GM21447 (cell line): Measurements from ENCODE around the gene IL1RAPL1.

Experiments
- ATAC-seq: cut with Tn5 transposase; IDR thresholded peaks from one replicate; pipeline ENCODE4 v1.9.1; 2021; ENCODE audit not compliant: unreplicated experiment

The IL1RAPL1 gene

DNA sequence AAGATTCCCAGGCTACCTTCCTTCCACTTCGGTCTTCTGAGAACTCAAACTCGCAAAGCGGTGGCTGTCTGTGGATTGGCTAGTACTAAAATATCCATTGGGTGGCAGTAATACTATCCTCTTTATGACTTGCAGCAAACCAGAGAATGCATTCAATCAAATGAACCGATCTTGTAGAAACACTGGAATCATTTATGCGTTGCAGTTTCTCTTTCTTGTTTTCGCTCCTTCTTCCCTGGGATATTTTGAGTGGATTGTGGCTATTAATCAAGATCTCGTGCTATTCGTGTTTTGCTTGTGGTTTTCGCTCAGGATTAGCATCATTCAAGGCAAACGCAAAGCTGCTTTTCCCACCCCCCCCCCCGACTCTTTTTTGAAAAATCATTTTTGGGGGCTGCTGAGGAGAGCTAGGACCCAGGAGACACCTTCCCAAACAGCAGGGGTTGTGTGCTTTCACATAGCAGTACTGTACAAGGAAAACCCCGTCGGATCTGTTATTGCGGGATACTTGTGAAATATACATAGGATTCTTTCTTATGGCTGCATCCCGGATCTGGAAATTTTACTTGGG is at the start of gene IL1RAPL1:
Gene IL1RAPL1 (plus strand): TSS at position 466 of the 571 bp plus-strand sequence.
- ATAC-seq: no peak

DNA sequence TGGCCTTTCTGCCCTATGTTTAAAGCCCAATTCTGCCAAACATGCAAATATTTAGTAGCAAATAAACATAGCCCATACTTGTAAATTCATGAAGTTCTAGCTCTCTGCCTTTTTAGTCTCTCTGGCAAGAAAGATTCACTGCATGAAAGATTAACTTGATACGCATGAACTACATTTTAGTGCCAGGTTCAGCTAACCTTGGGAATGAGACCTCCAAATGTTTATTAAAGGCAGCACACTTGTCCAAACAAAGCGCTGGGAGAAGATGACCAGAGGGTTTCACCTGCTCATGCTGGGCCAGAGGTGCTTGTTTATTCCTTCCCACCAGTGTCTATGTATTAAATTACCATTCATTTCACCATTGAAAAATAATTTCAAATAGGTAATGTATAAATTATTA is 44.5 kb upstream of the IL1RAPL1 start:
- ATAC-seq: no peak

DNA sequence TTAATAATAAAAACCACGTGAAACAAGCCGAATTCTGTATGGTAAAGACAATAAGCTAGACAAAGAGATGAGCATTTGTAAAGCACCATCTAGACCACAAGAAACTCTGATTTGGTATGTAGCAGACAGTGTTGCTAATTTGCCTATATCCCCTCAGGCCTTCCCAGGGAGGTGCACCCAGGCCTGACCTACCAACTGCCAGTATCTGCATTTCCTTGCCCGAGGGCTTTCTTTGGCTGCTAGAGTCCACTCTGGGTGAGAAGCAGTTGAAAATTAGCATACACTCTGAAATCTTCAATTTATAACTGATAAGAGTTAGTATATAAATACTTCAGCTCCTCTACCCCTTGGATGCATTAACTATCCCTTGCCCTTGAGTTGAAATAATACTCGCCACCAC is 37.4 kb upstream of the IL1RAPL1 start:
- ATAC-seq: no peak

DNA sequence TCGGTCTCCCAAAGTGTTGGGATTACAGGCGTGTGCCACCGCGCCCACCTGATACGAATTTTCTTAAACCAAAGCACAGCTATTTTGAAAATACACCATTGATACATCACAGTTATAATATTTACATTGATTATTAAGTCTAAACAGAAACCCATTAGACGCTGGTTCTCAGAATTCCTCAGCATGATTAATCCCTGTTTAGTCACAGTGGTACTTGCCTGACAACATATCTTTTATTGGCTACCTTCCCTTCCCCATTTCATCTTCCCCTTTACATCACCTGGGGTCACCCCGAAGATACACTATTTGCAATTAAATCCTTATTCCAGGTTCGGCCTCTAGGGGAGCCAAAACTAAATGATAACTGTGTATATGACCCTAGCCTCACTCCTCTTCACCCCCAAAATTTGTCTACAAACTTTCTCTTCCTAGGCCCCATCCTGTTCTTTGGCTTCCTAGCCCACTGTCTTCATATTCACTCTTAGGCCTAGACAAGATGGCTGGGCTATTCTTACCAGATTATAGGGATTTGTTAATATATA is 36.8 kb upstream of the IL1RAPL1 start:
- ATAC-seq: no peak

DNA sequence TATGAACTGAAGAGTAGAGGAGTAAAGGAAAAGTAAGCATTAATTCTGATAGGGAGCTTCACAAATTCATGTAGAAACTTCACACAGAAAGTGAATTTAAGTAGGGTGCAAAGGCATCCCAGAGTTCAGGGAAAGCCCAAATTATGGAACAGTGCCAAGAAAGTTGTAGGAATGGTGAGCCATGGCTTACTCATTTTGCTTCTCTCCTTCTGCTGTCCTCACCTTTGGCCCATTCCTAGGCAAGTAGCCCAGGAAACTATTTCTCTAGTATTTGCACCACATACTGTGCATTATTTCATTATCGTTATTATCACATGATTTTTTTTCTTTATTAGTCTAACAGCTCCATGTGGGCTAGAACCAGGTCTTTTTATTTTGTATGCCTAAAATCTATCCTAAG is 34.9 kb upstream of the IL1RAPL1 start:
- no peak for ATAC-seq

DNA sequence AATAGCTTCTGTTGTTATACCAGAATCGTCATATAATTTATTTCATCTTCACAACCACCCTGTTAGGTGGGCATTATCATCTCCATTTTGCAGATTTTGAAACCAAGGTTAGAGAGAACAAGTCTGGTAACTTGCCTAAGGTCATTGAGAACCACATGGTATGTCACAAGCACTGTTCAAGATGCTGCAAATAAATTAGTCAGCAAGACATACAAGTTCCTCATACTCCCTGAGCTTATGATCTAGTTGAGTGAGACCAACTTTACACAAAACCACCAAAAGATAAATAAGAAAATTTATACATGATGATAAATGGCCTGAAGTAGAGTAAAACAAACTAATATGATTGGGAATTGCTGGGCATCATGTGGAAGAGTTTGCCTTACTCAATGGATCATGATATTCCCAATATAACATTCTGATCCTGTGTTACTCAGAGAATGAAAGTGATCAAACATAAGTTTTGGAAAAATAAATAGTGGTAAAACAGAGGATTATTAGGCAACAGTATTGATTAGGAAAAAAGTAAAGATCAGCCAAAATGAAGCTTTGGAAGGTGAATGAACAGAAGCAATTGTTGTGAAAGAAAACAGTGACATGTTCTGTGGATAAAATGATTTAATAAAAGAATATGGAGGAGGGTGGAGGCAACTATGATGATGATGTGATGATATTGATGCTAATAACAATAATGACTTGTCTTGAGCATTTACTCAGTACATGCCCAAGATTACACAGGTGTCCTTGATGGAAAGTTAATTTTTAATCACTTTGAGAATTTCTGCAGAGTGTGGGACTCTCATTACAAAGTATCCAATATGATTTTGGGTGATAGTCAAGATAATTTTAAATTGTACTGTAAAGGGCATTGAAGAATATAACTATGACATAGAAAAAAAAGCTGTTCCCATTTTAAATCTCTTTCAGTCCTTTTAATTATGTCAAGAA is 34.1 kb upstream of the IL1RAPL1 start:
- ATAC-seq: no peak

DNA sequence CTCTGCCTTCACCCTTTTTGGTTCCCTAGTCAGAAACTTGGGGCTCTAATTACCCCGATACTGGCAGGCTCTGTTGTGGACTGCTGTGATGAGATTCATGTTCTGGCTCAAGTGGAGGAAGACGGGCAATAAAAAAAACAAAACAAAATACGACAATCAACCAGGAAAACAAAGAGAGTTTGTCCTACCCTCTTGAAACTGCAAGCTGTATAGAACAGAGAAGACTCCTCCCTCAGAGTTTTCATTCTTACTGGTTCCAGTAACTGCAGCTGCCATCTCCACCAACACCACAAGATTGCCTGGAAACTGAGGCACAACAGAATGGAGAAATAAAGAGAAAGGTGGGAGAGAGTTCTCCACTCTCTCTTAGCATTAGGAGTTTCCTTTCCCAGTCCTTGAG is 11.1 kb upstream of the IL1RAPL1 start:
- ATAC-seq: no peak

DNA sequence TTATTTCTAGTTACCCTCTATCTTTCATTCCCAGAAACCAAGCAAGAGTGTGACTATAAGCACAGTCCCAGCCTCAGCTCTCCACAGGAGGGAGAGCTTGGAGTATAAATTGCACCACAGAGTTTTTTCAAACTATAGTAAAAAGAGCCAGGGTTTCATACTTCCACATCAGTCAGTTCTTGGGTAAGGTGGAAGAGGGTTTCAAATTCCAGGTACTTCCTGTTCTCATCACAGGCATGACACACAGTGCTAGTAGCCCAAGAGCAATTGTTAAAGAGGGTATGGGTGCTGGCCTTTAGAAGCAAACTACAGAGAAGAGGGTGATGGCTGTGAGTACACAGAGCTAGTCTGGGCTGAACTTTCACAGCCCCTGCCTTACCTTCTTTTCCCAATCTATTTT is 5.7 kb upstream of the IL1RAPL1 start:
- ATAC-seq: no peak

DNA sequence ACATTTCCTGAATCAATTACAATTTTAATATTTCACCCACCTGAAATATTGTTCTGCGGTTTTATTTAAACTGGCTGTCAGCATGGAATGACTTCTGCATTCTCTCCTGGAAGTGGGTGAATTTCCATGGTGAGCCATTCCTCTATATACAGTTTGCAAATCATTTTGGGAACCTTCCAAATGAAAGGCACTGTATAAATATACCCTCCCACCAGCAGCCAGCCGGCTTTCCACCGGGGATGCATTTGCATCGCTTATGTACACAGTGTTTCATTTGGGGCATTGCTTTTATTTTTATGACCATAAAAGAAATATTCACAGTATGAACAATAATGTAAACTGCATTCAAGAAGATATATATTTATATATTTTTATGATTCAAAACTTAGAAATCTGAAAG is 4.7 kb upstream of the IL1RAPL1 start:
- no peak for ATAC-seq

DNA sequence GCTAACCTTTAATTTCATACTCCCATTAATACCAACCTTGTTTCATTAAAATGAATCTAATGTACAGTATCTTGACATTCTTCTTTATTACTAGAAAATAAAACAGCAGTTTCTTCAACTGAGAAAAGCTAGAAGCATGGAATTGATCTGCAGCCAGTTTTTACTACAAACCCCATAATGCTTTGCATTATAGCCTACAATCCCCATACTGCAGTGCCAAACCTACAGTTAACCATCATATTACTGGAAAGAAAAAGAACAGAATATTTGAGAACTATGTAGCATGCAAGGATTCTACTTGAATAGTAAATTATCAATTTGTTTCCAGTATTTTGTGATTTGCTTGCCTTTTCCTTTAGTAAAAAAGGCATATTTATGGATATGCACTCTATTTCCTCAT is 3.2 kb upstream of the IL1RAPL1 start:
- ATAC-seq: no peak

DNA sequence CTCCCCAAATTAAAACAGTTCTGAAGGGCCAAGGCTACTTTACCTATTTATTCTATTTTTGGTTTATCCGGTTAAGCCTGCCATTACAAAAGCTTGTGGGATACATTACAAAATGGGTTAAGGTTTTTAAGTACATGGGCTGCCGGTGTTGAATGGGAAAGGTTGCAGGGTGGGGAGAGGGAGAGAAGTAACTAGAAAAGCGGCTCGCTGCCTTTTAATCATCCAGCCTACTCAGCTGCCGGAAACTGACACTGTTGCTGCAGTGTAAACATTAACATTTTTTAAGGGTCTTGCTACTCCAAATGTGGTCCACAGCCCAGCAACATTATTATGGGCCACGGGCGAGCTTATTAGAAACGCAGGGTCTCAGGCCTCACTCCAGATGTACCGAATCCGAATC is 1.5 kb upstream of the IL1RAPL1 start:
- ATAC-seq: no peak

DNA sequence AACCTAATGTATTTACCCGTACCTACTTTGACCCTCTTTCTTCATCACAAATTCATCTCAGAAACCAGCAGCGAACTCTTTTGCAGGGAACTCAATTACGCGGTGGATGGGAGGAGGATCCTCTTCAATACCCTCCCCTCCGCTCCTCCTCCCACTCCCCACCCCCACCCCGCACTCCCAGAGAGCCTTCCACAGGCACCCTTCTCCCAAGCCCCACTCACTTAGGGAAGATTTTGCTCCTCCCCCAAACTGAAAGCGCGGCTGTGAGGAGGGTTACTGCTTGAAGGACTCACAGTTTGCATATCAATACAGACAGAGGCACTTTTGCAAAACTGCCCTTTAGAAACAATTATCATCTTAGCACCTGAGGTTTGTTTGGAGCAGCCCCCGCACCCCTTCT is 960 bp upstream of the IL1RAPL1 start:
- ATAC-seq: no peak

DNA sequence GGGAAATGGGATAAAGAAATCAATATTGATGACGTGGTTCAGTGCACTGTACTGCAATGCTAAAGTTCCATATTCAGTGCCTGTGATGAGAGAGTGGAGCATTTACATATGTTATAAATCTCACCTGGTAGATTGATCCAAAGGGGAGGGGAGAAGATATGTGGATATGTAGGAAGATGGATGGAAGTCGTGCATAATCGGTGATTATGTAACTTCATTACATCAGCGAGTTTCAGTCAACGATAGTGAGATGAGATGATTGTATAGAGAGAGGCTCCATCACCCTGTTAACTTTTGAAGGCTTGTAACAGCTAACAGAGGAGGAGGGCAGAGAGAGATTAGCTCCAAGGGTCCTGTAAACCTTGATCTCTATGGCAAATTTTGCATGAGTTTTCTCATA is 1.8 kb downstream of the IL1RAPL1 start:
- no peak for ATAC-seq

DNA sequence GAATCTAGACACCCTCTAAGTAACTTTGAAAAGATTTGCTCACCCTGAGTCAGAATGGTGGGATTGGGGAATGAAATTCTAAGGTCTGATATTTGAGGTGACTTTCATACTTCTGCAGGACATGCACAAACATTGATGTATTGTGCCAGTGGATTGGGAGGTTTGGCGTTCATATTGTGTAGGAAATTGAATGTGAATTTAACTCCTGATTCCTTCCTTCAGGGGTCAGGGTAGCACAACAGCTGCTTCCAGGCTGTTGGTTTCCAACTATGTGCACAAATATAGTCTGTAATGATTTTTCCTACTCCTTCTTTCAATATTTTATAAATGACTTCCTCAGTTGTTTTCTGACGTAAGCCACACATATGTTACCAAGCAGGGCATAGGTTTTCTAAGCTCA is 3.1 kb downstream of the IL1RAPL1 start:
- ATAC-seq: no peak

DNA sequence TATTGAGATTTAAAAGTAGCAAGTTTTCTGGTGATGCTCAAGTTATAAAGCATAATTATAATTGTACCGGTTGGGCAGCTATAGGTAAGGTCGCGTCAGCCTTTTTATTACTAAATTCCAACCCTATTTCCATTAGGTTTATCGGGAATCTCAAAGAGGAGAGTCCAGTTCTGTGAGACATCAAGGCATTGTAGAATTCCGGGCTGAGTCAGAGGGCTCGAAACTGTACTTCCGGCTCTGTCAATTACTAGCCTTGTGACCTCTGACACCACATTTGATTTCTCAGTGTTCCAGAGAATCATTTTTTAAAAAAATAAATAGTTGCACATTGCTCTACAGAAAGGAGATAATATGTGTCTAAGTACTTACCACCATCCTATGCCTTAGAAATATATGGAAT is 4.3 kb downstream of the IL1RAPL1 start:
- ATAC-seq: no peak

DNA sequence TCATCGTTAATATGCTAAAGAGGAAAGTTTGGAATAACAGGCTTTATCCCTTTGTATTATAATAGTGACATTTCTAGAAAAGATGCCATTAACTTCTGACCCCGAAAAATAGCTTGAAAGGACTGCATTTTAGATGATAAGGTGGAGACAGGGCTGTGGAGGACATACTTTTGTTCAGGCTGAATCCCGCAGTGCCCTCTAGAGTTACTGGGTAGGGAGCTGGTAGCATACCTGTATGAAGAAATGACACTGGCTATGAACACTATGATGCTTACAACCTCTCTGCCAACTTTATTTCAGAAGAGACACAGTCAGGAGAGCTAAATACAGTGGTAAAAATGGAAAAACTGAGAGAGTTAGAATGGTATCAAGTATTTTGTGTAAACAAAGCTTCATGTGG is 8.1 kb downstream of the IL1RAPL1 start:
- no peak for ATAC-seq

DNA sequence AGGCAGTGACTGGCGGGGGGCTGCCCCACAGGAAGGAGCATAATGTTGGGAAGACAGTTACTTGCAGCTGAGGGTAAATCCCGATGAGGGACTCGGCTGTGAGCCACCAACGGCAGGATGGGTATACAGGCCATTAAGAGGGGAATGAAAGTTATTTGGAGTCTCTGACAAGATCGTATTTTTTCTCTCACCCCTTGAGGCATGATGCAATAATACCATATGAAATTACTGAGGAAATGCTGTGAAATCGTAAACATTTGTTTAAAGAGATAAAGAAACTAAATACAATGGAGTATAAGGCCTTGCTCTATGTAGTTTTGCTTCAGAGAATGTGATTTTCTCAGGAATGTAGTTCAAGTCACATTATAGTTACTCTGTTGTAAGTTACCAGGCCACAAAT is 12.7 kb downstream of the IL1RAPL1 start:
- ATAC-seq: no peak

DNA sequence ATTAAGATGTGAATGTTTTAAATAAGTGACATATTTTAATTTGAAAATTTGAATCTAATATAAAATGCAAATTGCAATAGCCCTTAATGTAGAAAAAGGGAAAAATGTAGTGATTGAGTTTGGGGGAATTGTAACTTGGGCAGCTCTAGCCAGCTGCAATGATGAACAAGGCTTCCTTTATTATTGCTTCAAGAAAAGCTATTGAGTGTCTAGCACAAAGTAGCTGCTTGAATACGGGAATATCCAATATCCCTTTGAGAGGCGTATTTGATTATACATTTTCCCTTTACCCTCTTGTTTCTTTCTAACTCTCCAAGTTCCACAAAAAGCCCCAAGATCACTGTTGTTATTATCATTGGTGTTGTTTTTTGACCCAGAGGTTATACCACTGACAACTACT is 21.8 kb downstream of the IL1RAPL1 start:
- ATAC-seq: no peak

DNA sequence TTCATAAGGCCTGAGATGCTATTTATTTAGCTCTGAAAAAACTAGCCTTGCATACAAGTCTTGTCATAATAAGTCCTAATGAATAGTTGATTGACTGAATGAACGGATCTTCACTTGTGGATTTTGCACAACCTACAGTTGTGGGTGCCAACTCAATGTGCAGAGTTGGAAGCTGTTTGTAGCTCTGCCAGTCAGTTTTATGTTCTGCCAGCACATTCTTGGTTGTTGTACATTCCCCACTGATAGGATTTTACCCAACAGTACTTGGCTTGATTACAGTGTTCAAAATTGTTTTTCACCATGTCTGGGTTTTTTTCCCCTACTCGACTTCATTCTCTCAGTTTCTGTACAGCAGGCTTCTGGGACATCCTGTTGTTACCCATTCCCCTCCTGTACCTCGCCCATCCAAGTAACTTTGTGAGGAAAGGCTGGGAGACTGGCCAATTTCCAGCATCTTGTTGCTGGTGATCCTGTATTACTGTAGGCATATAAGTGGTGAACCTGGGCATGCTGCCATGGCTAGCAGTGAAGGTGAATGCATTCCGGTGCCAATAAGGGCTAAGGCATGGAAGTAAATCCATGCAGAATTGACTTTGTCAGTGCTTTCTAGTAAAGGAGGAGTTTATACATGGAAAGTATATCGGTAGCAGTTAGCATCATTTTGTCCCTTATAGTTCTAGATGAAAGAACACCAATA is 22.8 kb downstream of the IL1RAPL1 start:
- no peak for ATAC-seq

DNA sequence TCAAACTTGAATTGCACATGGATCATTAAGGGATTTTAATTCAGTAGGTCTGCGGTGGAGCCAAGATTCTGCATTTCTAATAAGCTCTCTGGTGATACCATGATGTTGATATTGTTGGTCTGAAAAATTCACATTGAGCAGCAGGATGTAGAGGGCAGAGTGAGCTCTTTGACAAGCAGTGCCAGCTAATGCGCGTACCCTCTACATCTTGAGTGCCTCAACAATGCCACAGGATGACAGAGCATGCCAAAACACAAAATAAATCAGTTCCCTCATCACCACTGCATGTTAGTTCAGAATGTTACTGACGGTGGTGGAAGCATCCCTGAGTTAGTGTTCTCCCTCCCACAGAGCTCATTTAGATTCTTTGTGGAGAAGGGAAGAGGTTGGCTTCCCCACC is 23.5 kb downstream of the IL1RAPL1 start:
- no peak for ATAC-seq

DNA sequence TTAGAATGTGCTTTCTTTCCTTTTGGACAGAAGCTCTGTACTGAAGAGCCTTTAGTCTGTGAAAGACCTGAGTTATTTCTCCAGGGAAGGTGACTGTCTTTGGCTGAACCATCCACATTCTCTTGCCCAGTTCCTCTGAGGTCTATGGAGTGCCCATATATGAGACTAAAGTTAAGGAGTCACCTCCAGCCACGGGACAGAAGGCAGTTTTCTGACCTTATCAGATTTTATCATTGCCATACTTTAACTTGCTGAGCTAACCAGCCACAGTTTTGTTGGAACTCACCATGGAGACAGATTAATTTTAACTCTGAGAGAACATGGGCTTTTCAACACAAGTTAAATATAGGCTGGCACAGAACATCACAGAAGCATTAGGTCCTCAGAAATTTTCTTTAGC is 26.3 kb downstream of the IL1RAPL1 start:
- no peak for ATAC-seq

DNA sequence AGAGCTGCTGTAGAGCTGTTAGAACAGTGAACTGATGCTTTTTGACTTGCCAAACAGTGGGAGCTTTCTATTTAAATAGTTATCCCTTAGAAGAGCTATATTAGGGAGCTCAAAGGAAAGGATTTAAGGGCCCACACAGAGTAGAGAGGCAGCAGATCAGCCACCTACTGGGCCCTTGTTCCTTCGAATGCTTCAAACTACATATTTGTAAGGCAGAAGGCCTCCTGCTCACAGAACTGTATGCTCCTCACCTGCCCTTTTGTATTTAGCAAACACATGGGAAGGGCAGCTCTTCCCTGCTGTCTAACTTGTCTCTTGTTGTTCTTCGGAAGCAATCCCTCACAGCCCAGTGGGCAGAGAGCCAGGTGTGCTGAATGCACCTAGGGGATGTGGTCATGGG is 38.0 kb downstream of the IL1RAPL1 start:
- no peak for ATAC-seq
